GM12892 (cell line): ENCODE data around the gene PPM1H.

Source experiments
- DNase-seq: peaks from one replicate; pipeline ENCODE4 v3.0.0; 2011; ENCODE audit not compliant: insufficient read length
- FAIRE-seq: peaks from 2 replicates; lab custom pipeline; 2011; peaks lifted over from hg19 to GRCh38; lab: Jason Lieb, UNC
- POLR2A ChIP-seq: IDR thresholded peaks from 2 replicates; pipeline ENCODE4 v1.6.1; 2011; ENCODE audit warnings: low read depth, low read length, control low read depth
- POLR2AphosphoS5 ChIP-seq: IDR thresholded peaks from 2 replicates; pipeline ENCODE4 v1.6.1; 2011; ENCODE audit warnings: low read depth, low read length, control low read depth
- TAF1 ChIP-seq: IDR thresholded peaks from 2 replicates; pipeline ENCODE4 v1.6.1; 2011; ENCODE audit warnings: low read depth, mild to moderate bottlenecking, control low read depth, low read length, borderline replicate concordance

Gene PPM1H

GRCh38 chr12:62794218-62794583 lies 140.7 kb downstream of the PPM1H start:
- FAIRE-seq, result peak; percentile 14
- TF ChIP-seq POLR2A (no peak), POLR2AphosphoS5 (no peak), TAF1 (no peak)
- no peak for DNase-seq

GRCh38 chr12:62793256-62794217 lies 141.4 kb downstream of the PPM1H start:
- FAIRE-seq (peak; percentile 89), DNase-seq (no peak)
- TF ChIP-seq POLR2AphosphoS5 (no peak), POLR2A (no peak), TAF1 (no peak)

- DNase-seq, result no peak
- TF ChIP-seq TAF1 (no peak), POLR2AphosphoS5 (no peak), POLR2A (no peak)
- FAIRE-seq, result no peak
Measured at GRCh38 chr12:62792236-62792870, 142.6 kb downstream of the PPM1H start.

- TF ChIP-seq POLR2A (no peak), TAF1 (no peak), POLR2AphosphoS5 (no peak)
- FAIRE-seq (no peak), DNase-seq (no peak)
Measured at GRCh38 chr12:62789851-62790250, 145.1 kb downstream of the PPM1H start.

- FAIRE-seq (no peak), DNase-seq (no peak)
- TF ChIP-seq POLR2AphosphoS5 (no peak), TAF1 (no peak), POLR2A (no peak)
Measured at GRCh38 chr12:62787611-62788010, 147.3 kb downstream of the PPM1H start.

GRCh38 chr12:62787023-62787422 lies 147.9 kb downstream of the PPM1H start:
- TF ChIP-seq POLR2A (no peak), POLR2AphosphoS5 (no peak), TAF1 (no peak)
- FAIRE-seq, result no peak

GRCh38 chr12:62785941-62786559 lies 148.9 kb downstream of the PPM1H start:
- DNase-seq, result no peak
- no peak for FAIRE-seq
- TF ChIP-seq POLR2AphosphoS5 (no peak), TAF1 (no peak), POLR2A (no peak)

More at GRCh38 chr12:62787023-62787422, 147.9 kb downstream of the PPM1H start:
- DNase-seq, result no peak

GRCh38 chr12:62784576-62784975 lies 150.4 kb downstream of the PPM1H start:
- no peak for TF ChIP-seq POLR2AphosphoS5
- no peak for TF ChIP-seq POLR2A
- TF ChIP-seq TAF1, result no peak
- DNase-seq (no peak), FAIRE-seq (no peak)

GRCh38 chr12:62783881-62784280 lies 151.1 kb downstream of the PPM1H start:
- FAIRE-seq (no peak), DNase-seq (no peak)
- no peak for TF ChIP-seq TAF1
- TF ChIP-seq POLR2A, result no peak
- no peak for TF ChIP-seq POLR2AphosphoS5

- FAIRE-seq, result no peak
- TF ChIP-seq TAF1 (no peak), POLR2A (no peak), POLR2AphosphoS5 (no peak)
Measured at GRCh38 chr12:62781136-62781880, 153.6 kb downstream of the PPM1H start.

More at GRCh38 chr12:62781136-62781880, 153.6 kb downstream of the PPM1H start:
- no peak for DNase-seq
